ENCODE results near the gene LTB. TPM values are rescaled to one million over a fixed set of nuclear protein-coding genes. Genes with fewer than 3 reads are reported as not detected.

LTB gene
- polyA plus RNA-seq, 4 donors, result 4.0 to 19.7 (median 8.0) TPM

GRCh38 chr6:31580438-31580740, 1.8 kb downstream of the LTB start:
- Histone ChIP-seq H3K36me3 (ENCODE audit: control insufficient read depth in 3 of 3, insufficient read depth in 2 of 3, low read depth in 1 of 3, low read length in 3 of 3) (no peaks in the 10 kb centered on the region), H3K9me3 (ENCODE audit: control insufficient read depth in 2 of 2, insufficient read depth in 1 of 2, low read depth in 1 of 2, low read length in 1 of 2) (peaks cover 0 to 4% of the 10 kb centered on the region in 2 donors), H3K4me3 (ENCODE audit: low read depth in 1 of 3, low read length in 3 of 3) (peak overlapping the region; percentile 60 to 71 (median 71)), H3K27me3 (ENCODE audit: control insufficient read depth in 3 of 3, insufficient read depth in 3 of 3, low read length in 3 of 3) (peaks cover 0 to 15% (median 0%) of the 10 kb centered on the region in 3 donors), H3K4me1 (ENCODE audit: control insufficient read depth in 3 of 3, insufficient read depth in 2 of 3, low read depth in 1 of 3, low read length in 2 of 3) (peaks cover 0 to 9% (median 0%) of the 10 kb centered on the region in 3 donors), H3K27ac (ENCODE audit: low read depth in 1 of 3, low read length in 2 of 3) (peak overlapping the region in 2 of 3 donors; percentile 37 to 84)
- DNase-seq (no peak), FAIRE-seq (no peak)
- 29 to 47% (median 41%) methylated on average over 11 of the region's 11 CpGs for WGBS, 3 donors

- H3K27me3 ChIP-seq (ENCODE audit: control insufficient read depth in 3 of 3, insufficient read depth in 3 of 3, low read length in 3 of 3), result peaks cover 0 to 17% (median 0%) of the 10 kb centered on the region in 3 donors
- H3K9me3 ChIP-seq (ENCODE audit: control insufficient read depth in 2 of 2, insufficient read depth in 1 of 2, low read depth in 1 of 2, low read length in 1 of 2), result peaks cover 0 to 4% of the 10 kb centered on the region in 2 donors
- FAIRE-seq (no peak), DNase-seq (no peak)
- peaks cover 0 to 9% (median 0%) of the 10 kb centered on the region in 3 donors for H3K4me1 ChIP-seq (ENCODE audit: control insufficient read depth in 3 of 3, insufficient read depth in 2 of 3, low read depth in 1 of 3, low read length in 2 of 3)
- WGBS, 3 donors, result 80 to 93% (median 91%) methylated on average over 8 of the region's 8 CpGs
- peak overlapping the region in 1 of 3 donors; percentile 36 for H3K27ac ChIP-seq (ENCODE audit: low read depth in 1 of 3, low read length in 2 of 3)
- no peaks in the 10 kb centered on the region for H3K36me3 ChIP-seq (ENCODE audit: control insufficient read depth in 3 of 3, insufficient read depth in 2 of 3, low read depth in 1 of 3, low read length in 3 of 3)
- H3K4me3 ChIP-seq (ENCODE audit: low read depth in 1 of 3, low read length in 3 of 3), result peak overlapping the region in 1 of 3 donors; percentile 11
These were observed 2.4 kb downstream of the LTB start for GRCh38 chr6:31579546-31580437.

GRCh38 chr6:31579119-31579505, 3.1 kb downstream of the LTB start:
- H3K27ac ChIP-seq (ENCODE audit: low read depth in 1 of 3, low read length in 2 of 3), result no peak overlapping the region
- H3K4me3 ChIP-seq (ENCODE audit: low read depth in 1 of 3, low read length in 3 of 3), result no peak overlapping the region
- peaks cover 0 to 9% (median 0%) of the 10 kb centered on the region in 3 donors for H3K4me1 ChIP-seq (ENCODE audit: control insufficient read depth in 3 of 3, insufficient read depth in 2 of 3, low read depth in 1 of 3, low read length in 2 of 3)
- H3K36me3 ChIP-seq (ENCODE audit: control insufficient read depth in 3 of 3, insufficient read depth in 2 of 3, low read depth in 1 of 3, low read length in 3 of 3), result no peaks in the 10 kb centered on the region
- H3K27me3 ChIP-seq (ENCODE audit: control insufficient read depth in 3 of 3, insufficient read depth in 3 of 3, low read length in 3 of 3), result peaks cover 0 to 23% (median 0%) of the 10 kb centered on the region in 3 donors
- WGBS, 3 donors, result 82 to 89% (median 87%) methylated on average over 3 of the region's 3 CpGs
- DNase-seq, result no peak
- no peak for FAIRE-seq
- H3K9me3 ChIP-seq (ENCODE audit: control insufficient read depth in 2 of 2, insufficient read depth in 1 of 2, low read depth in 1 of 2, low read length in 1 of 2), result peaks cover 0 to 4% of the 10 kb centered on the region in 2 donors

- Histone ChIP-seq H3K4me1 (ENCODE audit: control insufficient read depth in 3 of 3, insufficient read depth in 2 of 3, low read depth in 1 of 3, low read length in 2 of 3) (peaks cover 0 to 9% (median 0%) of the 10 kb centered on the region in 3 donors), H3K4me3 (ENCODE audit: low read depth in 1 of 3, low read length in 3 of 3) (no peak overlapping the region), H3K27me3 (ENCODE audit: control insufficient read depth in 3 of 3, insufficient read depth in 3 of 3, low read length in 3 of 3) (peaks cover 0 to 29% (median 0%) of the 10 kb centered on the region in 3 donors), H3K36me3 (ENCODE audit: control insufficient read depth in 3 of 3, insufficient read depth in 2 of 3, low read depth in 1 of 3, low read length in 3 of 3) (no peaks in the 10 kb centered on the region), H3K9me3 (ENCODE audit: control insufficient read depth in 2 of 2, insufficient read depth in 1 of 2, low read depth in 1 of 2, low read length in 1 of 2) (peaks cover 0 to 4% of the 10 kb centered on the region in 2 donors), H3K27ac (ENCODE audit: low read depth in 1 of 3, low read length in 2 of 3) (no peak overlapping the region)
- DNase-seq (no peak), FAIRE-seq (no peak)
- 74 to 78% (median 77%) methylated on average over 12 of the region's 12 CpGs for WGBS, 3 donors
These were observed 3.8 kb downstream of the LTB start for GRCh38 chr6:31578184-31579118.

GRCh38 chr6:31577579-31577966, 4.7 kb downstream of the LTB start:
- Histone ChIP-seq H3K4me1 (ENCODE audit: control insufficient read depth in 3 of 3, insufficient read depth in 2 of 3, low read depth in 1 of 3, low read length in 2 of 3) (peaks cover 0 to 9% (median 0%) of the 10 kb centered on the region in 3 donors), H3K4me3 (ENCODE audit: low read depth in 1 of 3, low read length in 3 of 3) (no peak overlapping the region), H3K36me3 (ENCODE audit: control insufficient read depth in 3 of 3, insufficient read depth in 2 of 3, low read depth in 1 of 3, low read length in 3 of 3) (no peaks in the 10 kb centered on the region), H3K27me3 (ENCODE audit: control insufficient read depth in 3 of 3, insufficient read depth in 3 of 3, low read length in 3 of 3) (peaks cover 0 to 29% (median 0%) of the 10 kb centered on the region in 3 donors), H3K9me3 (ENCODE audit: control insufficient read depth in 2 of 2, insufficient read depth in 1 of 2, low read depth in 1 of 2, low read length in 1 of 2) (peaks cover 0 to 4% of the 10 kb centered on the region in 2 donors), H3K27ac (ENCODE audit: low read depth in 1 of 3, low read length in 2 of 3) (no peak overlapping the region)
- no peak for FAIRE-seq
- no peak for DNase-seq
- WGBS, 3 donors, result 81 to 82% (median 82%) methylated on average over 3 of the region's 3 CpGs

- H3K4me3 ChIP-seq (ENCODE audit: low read depth in 1 of 3, low read length in 3 of 3), result peak overlapping the region in 1 of 3 donors; percentile 24
These were observed 5.2 kb downstream of the LTB start for GRCh38 chr6:31576897-31577578.

GRCh38 chr6:31575952-31576685, 6.1 kb downstream of the LTB start:
- FAIRE-seq (no peak), DNase-seq (no peak)
- Histone ChIP-seq H3K9me3 (ENCODE audit: control insufficient read depth in 2 of 2, insufficient read depth in 1 of 2, low read depth in 1 of 2, low read length in 1 of 2) (peaks cover 0 to 4% of the 10 kb centered on the region in 2 donors), H3K36me3 (ENCODE audit: control insufficient read depth in 3 of 3, insufficient read depth in 2 of 3, low read depth in 1 of 3, low read length in 3 of 3) (no peaks in the 10 kb centered on the region), H3K27ac (ENCODE audit: low read depth in 1 of 3, low read length in 2 of 3) (peak overlapping the region in 2 of 3 donors; percentile 45 to 55), H3K27me3 (ENCODE audit: control insufficient read depth in 3 of 3, insufficient read depth in 3 of 3, low read length in 3 of 3) (peaks cover 0 to 21% (median 0%) of the 10 kb centered on the region in 3 donors), H3K4me1 (ENCODE audit: control insufficient read depth in 3 of 3, insufficient read depth in 2 of 3, low read depth in 1 of 3, low read length in 2 of 3) (peaks cover 0 to 3% (median 0%) of the 10 kb centered on the region in 3 donors), H3K4me3 (ENCODE audit: low read depth in 1 of 3, low read length in 3 of 3) (peak overlapping the region in 2 of 3 donors; percentile 19 to 24)
- WGBS, 3 donors, result 61 to 67% (median 62%) methylated on average over 8 of the region's 8 CpGs

More at GRCh38 chr6:31576897-31577578, 5.2 kb downstream of the LTB start:
- H3K9me3 ChIP-seq (ENCODE audit: control insufficient read depth in 2 of 2, insufficient read depth in 1 of 2, low read depth in 1 of 2, low read length in 1 of 2), result peaks cover 0 to 4% of the 10 kb centered on the region in 2 donors
- 75 to 84% (median 81%) methylated on average over 16 to 19 of the region's 19 CpGs for WGBS, 3 donors
- H3K27me3 ChIP-seq (ENCODE audit: control insufficient read depth in 3 of 3, insufficient read depth in 3 of 3, low read length in 3 of 3), result peaks cover 0 to 28% (median 0%) of the 10 kb centered on the region in 3 donors
- FAIRE-seq, result no peak
- peak overlapping the region in 1 of 3 donors; percentile 26 for H3K27ac ChIP-seq (ENCODE audit: low read depth in 1 of 3, low read length in 2 of 3)
- H3K4me1 ChIP-seq (ENCODE audit: control insufficient read depth in 3 of 3, insufficient read depth in 2 of 3, low read depth in 1 of 3, low read length in 2 of 3), result peaks cover 0 to 9% (median 0%) of the 10 kb centered on the region in 3 donors
- peak in 1 of 2 donors; percentile 57 for DNase-seq
- no peaks in the 10 kb centered on the region for H3K36me3 ChIP-seq (ENCODE audit: control insufficient read depth in 3 of 3, insufficient read depth in 2 of 3, low read depth in 1 of 3, low read length in 3 of 3)

Measured in small intestine (tissue), 7 donors.